HTR-8/SVneo (cell line): ENCODE measurements around the gene PACSIN3.
A peak's percentile ranks its signal among the peaks of the same experiment; 100 is the strongest.

ENCODE experiments used
- DNase-seq: peaks from one replicate; pipeline ENCODE4 v3.0.0; 2011; ENCODE audit warnings: low spot score, mixed read lengths; ENCODE audit not compliant: insufficient read length
- FAIRE-seq: peaks from 2 replicates; lab custom pipeline; 2011; peaks lifted over from hg19 to GRCh38; lab: Jason Lieb, UNC

Gene PACSIN3

GRCh38 chr11:47178316-47178715 lies 7.9 kb downstream of the PACSIN3 start:
- no peak for DNase-seq
- FAIRE-seq: no peak

GRCh38 chr11:47177846-47178245 lies 8.4 kb downstream of the PACSIN3 start:
- FAIRE-seq (no peak), DNase-seq (no peak)

- FAIRE-seq: peak; percentile 42
- DNase-seq: peak; percentile 52
These were observed 8.9 kb downstream of the PACSIN3 start for GRCh38 chr11:47177229-47177845.

- FAIRE-seq: peak; percentile 98
- DNase-seq: peak; percentile 99
These were observed 9.7 kb downstream of the PACSIN3 start, which contains the start of gene ARFGAP2 for GRCh38 chr11:47176328-47177228. ARFGAP2 (minus strand) TSS chr11:47176879; CDS start chr11:47176853, 26 bp downstream.

- no peak for DNase-seq
- FAIRE-seq: no peak
These were observed 10.4 kb downstream of the PACSIN3 start for GRCh38 chr11:47175746-47176327.

GRCh38 chr11:47172740-47173336 lies 13.4 kb downstream of the PACSIN3 start:
- DNase-seq (no peak), FAIRE-seq (no peak)

- DNase-seq (no peak), FAIRE-seq (no peak)
These were observed 14.4 kb downstream of the PACSIN3 start for GRCh38 chr11:47171856-47172255.

- FAIRE-seq: no peak
- no peak for DNase-seq
These were observed 15.0 kb downstream of the PACSIN3 start for GRCh38 chr11:47171061-47171838.

GRCh38 chr11:47166368-47166767 lies 19.9 kb downstream of the PACSIN3 start:
- FAIRE-seq (no peak), DNase-seq (no peak)

GRCh38 chr11:47165253-47165840 lies 20.9 kb downstream of the PACSIN3 start:
- DNase-seq (no peak), FAIRE-seq (no peak)

- FAIRE-seq (no peak), DNase-seq (no peak)
These were observed 21.9 kb downstream of the PACSIN3 start for GRCh38 chr11:47164321-47164720.

GRCh38 chr11:47163898-47164297 lies 22.3 kb downstream of the PACSIN3 start:
- DNase-seq (no peak), FAIRE-seq (no peak)

- no peak for DNase-seq
- FAIRE-seq: no peak
These were observed 23.0 kb downstream of the PACSIN3 start for GRCh38 chr11:47163193-47163592.

GRCh38 chr11:47162426-47162825 lies 23.8 kb downstream of the PACSIN3 start:
- FAIRE-seq (no peak), DNase-seq (no peak)

- FAIRE-seq: no peak
- no peak for DNase-seq
These were observed 24.3 kb downstream of the PACSIN3 start for GRCh38 chr11:47161890-47162289.

GRCh38 chr11:47161134-47161854 lies 24.9 kb downstream of the PACSIN3 start:
- FAIRE-seq (peak; percentile 72), DNase-seq (peak; percentile 84)

- DNase-seq (no peak), FAIRE-seq (no peak)
These were observed 25.5 kb downstream of the PACSIN3 start for GRCh38 chr11:47160753-47161133.

GRCh38 chr11:47158242-47158641 lies 28.0 kb downstream of the PACSIN3 start:
- no peak for FAIRE-seq
- no peak for DNase-seq

GRCh38 chr11:47157805-47158204 lies 28.4 kb downstream of the PACSIN3 start:
- FAIRE-seq (no peak), DNase-seq (no peak)
